HG03439 (cell line): Measurements from ENCODE around the gene LCOR.
A peak's percentile ranks its signal among the peaks of the same experiment; 100 is the strongest.

Experiments used
- ATAC-seq: cut with Tn5 transposase; IDR thresholded peaks from one replicate; pipeline ENCODE4 v1.9.1; 2021; ENCODE audit warnings: mild to moderate bottlenecking, moderate library complexity; ENCODE audit not compliant: unreplicated experiment

The LCOR gene

GRCh38 chr10:97007417-97007816 is 175.3 kb downstream of the LCOR start:
- ATAC-seq: no peak

- ATAC-seq: no peak
Observed at GRCh38 chr10:97010695-97011206, 178.7 kb downstream of the LCOR start.

- no peak for ATAC-seq
Observed at GRCh38 chr10:97011397-97011796, 179.3 kb downstream of the LCOR start.

GRCh38 chr10:97012470-97012869 is 180.4 kb downstream of the LCOR start:
- no peak for ATAC-seq

GRCh38 chr10:97013568-97013967 is 181.5 kb downstream of the LCOR start:
- no peak for ATAC-seq

GRCh38 chr10:97013983-97014382 is 181.9 kb downstream of the LCOR start:
- no peak for ATAC-seq

GRCh38 chr10:97015240-97015639 is 183.1 kb downstream of the LCOR start:
- ATAC-seq: no peak

GRCh38 chr10:97016728-97017473 is 184.8 kb downstream of the LCOR start:
- ATAC-seq: peak; percentile 61

- no peak for ATAC-seq
Observed at GRCh38 chr10:97017474-97017903, 185.4 kb downstream of the LCOR start.

GRCh38 chr10:97018251-97019212 is 186.4 kb downstream of the LCOR start:
- no peak for ATAC-seq

- no peak for ATAC-seq
Observed at GRCh38 chr10:97019213-97019844, 187.2 kb downstream of the LCOR start.

- ATAC-seq: no peak
Observed at GRCh38 chr10:97020452-97021400, 188.6 kb downstream of the LCOR start.

GRCh38 chr10:97022616-97023015 is 190.5 kb downstream of the LCOR start:
- no peak for ATAC-seq

GRCh38 chr10:97023401-97024167 is 191.5 kb downstream of the LCOR start:
- no peak for ATAC-seq

GRCh38 chr10:97024168-97025073 is 192.3 kb downstream of the LCOR start:
- ATAC-seq: no peak

GRCh38 chr10:97025613-97026242 is 193.6 kb downstream of the LCOR start:
- ATAC-seq: no peak

- no peak for ATAC-seq
Observed at GRCh38 chr10:97028126-97028831, 196.2 kb downstream of the LCOR start.
